H1 (cell line): ENCODE data around the gene YWHAB. TPM values are rescaled to one million over a fixed set of nuclear protein-coding genes. Genes with fewer than 3 reads are reported as not detected.

ENCODE experiments used
- CTCF ChIA-PET: fragments of 300-600 bp; sonication (Branson Sonifier 250); formaldehyde crosslinking; loops from one replicate; lab custom pipeline; 2021; ENCODE audit not compliant: partially characterized antibody; lab: Charles Lee
- POLR2A ChIA-PET: fragments of 300-600 bp; sonication (Branson Sonifier 250); formaldehyde crosslinking; loops from one replicate; lab custom pipeline; 2021; ENCODE audit warnings: inconsistent platforms; ENCODE audit not compliant: partially characterized antibody; lab: Charles Lee
- DNase-seq, 2 experiments: peaks; one replicate each; pipeline versions ENCODE4 v3.0.0 to v3.0.0-alpha.2; 2010 to 2022; ENCODE audit warnings: low spot score in 2 of 2, low read depth in 1 of 2, mixed read lengths in 1 of 2
- FAIRE-seq: peaks from 2 replicates; lab custom pipeline; 2011; peaks lifted over from hg19 to GRCh38; lab: Jason Lieb, UNC
- H2AFZ ChIP-seq: 2 replicates; pipeline ENCODE4 v1.8.1; 2012; ENCODE audit warnings: low read length, inconsistent platforms
- H2AK5ac ChIP-seq: 2 replicates; pipeline ENCODE4 v1.6.1; 2013; ENCODE audit warnings: low read depth, low read length
- H2BK120ac ChIP-seq: replicated peaks from 2 replicates; pipeline ENCODE3; 2013; ENCODE audit warnings: low read depth, low read length, inconsistent platforms
- H2BK12ac ChIP-seq: 2 replicates; pipeline ENCODE4 v1.6.1; 2013; ENCODE audit warnings: low read depth, low read length
- H2BK15ac ChIP-seq: 2 replicates; pipeline ENCODE4 v1.6.1; 2013; ENCODE audit warnings: low read length
- H2BK20ac ChIP-seq: 2 replicates; pipeline ENCODE4 v1.6.1; 2013; ENCODE audit warnings: low read length
- H2BK5ac ChIP-seq: 2 replicates; pipeline ENCODE4 v1.6.1; 2013; ENCODE audit warnings: low read depth, low read length
- H3K14ac ChIP-seq: 2 replicates; pipeline ENCODE4 v1.6.1; 2013; ENCODE audit warnings: inconsistent platforms; ENCODE audit not compliant: insufficient read length
- H3K18ac ChIP-seq: 2 replicates; pipeline ENCODE4 v1.6.1; 2013; ENCODE audit warnings: low read length; ENCODE audit errors: extremely low read depth
- H3K23ac ChIP-seq: 2 replicates; pipeline ENCODE4 v1.6.1; 2013; ENCODE audit warnings: inconsistent platforms; ENCODE audit not compliant: insufficient read length
- H3K23me2 ChIP-seq: 2 replicates; pipeline ENCODE4 v1.6.1; 2013; ENCODE audit warnings: low read depth, low read length
- H3K27ac ChIP-seq: 2 replicates; pipeline ENCODE4 v1.6.1; 2011; ENCODE audit warnings: low read depth, low read length, inconsistent platforms
- H3K27me3 ChIP-seq, 4 experiments: replicated peaks in 1 of 4; 1 replicate in 1 of 4; 2 replicates in 3 of 4; pipeline versions ENCODE4 v1.6.1 to v1.8.1; 2011 to 2013; ENCODE audit warnings: low read length in 3 of 4, mild to moderate bottlenecking in 3 of 4, inconsistent platforms in 2 of 4, mixed read lengths in 2 of 4, moderate library complexity in 1 of 4; ENCODE audit not compliant: control insufficient read depth in 3 of 4, insufficient read depth in 3 of 4; ENCODE audit errors: extremely low read depth in 1 of 4
- H3K36me3 ChIP-seq, 4 experiments: 2 replicates each; pipeline versions ENCODE4 v1.6.1 to v1.8.1; 2011 to 2013; ENCODE audit warnings: mild to moderate bottlenecking in 4 of 4, low read length in 3 of 4, moderate library complexity in 2 of 4, control low read depth in 1 of 4, inconsistent platforms in 1 of 4; ENCODE audit not compliant: insufficient read depth in 4 of 4, control insufficient read depth in 2 of 4
- H3K4ac ChIP-seq: replicated peaks from 2 replicates; pipeline ENCODE3; 2013; ENCODE audit warnings: low read length, low read depth, mixed read lengths, inconsistent platforms; ENCODE audit not compliant: insufficient read length
- H3K4me1 ChIP-seq, 4 experiments: replicated peaks in 1 of 4; 1 replicate in 1 of 4; 2 replicates in 3 of 4; pipeline versions ENCODE4 v1.6.1 to v1.8.1; 2011 to 2013; ENCODE audit warnings: low read length in 3 of 4, inconsistent platforms in 2 of 4, mixed read lengths in 1 of 4; ENCODE audit not compliant: insufficient read depth in 4 of 4, control insufficient read depth in 3 of 4
- H3K4me2 ChIP-seq, 2 experiments: 2 replicates each; pipeline versions ENCODE4 v1.6.1 to v1.8.1; 2011 to 2013; ENCODE audit warnings: low read depth in 2 of 2, low read length in 2 of 2, control low read depth in 1 of 2, inconsistent platforms in 1 of 2, mild to moderate bottlenecking in 1 of 2; ENCODE audit not compliant: insufficient read depth in 1 of 2
- H3K4me3 ChIP-seq, 4 experiments: fragments of 200-600, 300-600 bp in 1 of 4; sonication (generic), shearing (Covaris generic), sonication (Bioruptor Twin) in 1 of 4; 2 replicates each; pipeline versions ENCODE4 v1.5.1 to v1.8.1; 2011 to 2016; ENCODE audit warnings: low read length in 4 of 4, low read depth in 3 of 4, control low read depth in 2 of 4, inconsistent platforms in 2 of 4, mild to moderate bottlenecking in 2 of 4, mixed read lengths in 1 of 4, moderate library complexity in 1 of 4; ENCODE audit not compliant: insufficient read depth in 2 of 4; ENCODE audit errors: extremely low read depth in 1 of 4
- H3K56ac ChIP-seq: replicated peaks from 2 replicates; pipeline ENCODE3; 2013; ENCODE audit warnings: low read depth, mild to moderate bottlenecking, mixed read lengths, low read length, inconsistent platforms; ENCODE audit not compliant: insufficient read length
- H3K79me1 ChIP-seq: 2 replicates; pipeline ENCODE4 v1.6.1; 2013; ENCODE audit warnings: low read depth, low read length, control low read depth
- H3K79me2 ChIP-seq, 2 experiments: 2 replicates each; pipeline versions ENCODE4 v1.6.1 to v1.8.1; 2012 to 2013; ENCODE audit warnings: low read length in 2 of 2, mild to moderate bottlenecking in 2 of 2, inconsistent platforms in 1 of 2; ENCODE audit not compliant: insufficient read depth in 2 of 2, control insufficient read depth in 1 of 2
- H3K9ac ChIP-seq, 4 experiments: replicated peaks in 1 of 4; 1 replicate in 1 of 4; 2 replicates in 3 of 4; pipeline versions ENCODE4 v1.6.1 to v1.8.1; 2011 to 2013; ENCODE audit warnings: low read depth in 3 of 4, low read length in 3 of 4, control low read depth in 2 of 4, mild to moderate bottlenecking in 2 of 4, moderate library complexity in 2 of 4, inconsistent platforms in 1 of 4; ENCODE audit errors: extremely low read depth in 1 of 4
- H3K9me3 ChIP-seq, 2 experiments: 2 replicates each; pipeline versions ENCODE4 v1.6.1 to v1.8.1; 2012 to 2013; ENCODE audit warnings: mild to moderate bottlenecking in 2 of 2, moderate library complexity in 2 of 2, control low read depth in 1 of 2, inconsistent platforms in 1 of 2, low read depth in 1 of 2, low read length in 1 of 2, mixed read lengths in 1 of 2; ENCODE audit not compliant: insufficient read depth in 2 of 2
- H4K20me1 ChIP-seq, 2 experiments: replicated peaks in 1 of 2; 2 replicates each; pipeline versions ENCODE3 to v1.8.1; 2011 to 2013; ENCODE audit warnings: inconsistent platforms in 2 of 2, low read length in 2 of 2, mild to moderate bottlenecking in 1 of 2; ENCODE audit not compliant: insufficient read depth in 2 of 2, control insufficient read depth in 1 of 2
- H4K5ac ChIP-seq: 2 replicates; pipeline ENCODE4 v1.6.1; 2013; ENCODE audit warnings: low read length, low read depth, mixed read lengths, inconsistent platforms; ENCODE audit not compliant: insufficient read length
- H4K8ac ChIP-seq: 2 replicates; pipeline ENCODE4 v1.8.0; 2013; ENCODE audit warnings: mild to moderate bottlenecking, moderate library complexity, low read length, inconsistent platforms; ENCODE audit not compliant: insufficient read depth; ENCODE audit errors: extremely low read depth
- H4K91ac ChIP-seq: replicated peaks from 2 replicates; pipeline ENCODE3; 2013; ENCODE audit warnings: low read length, mixed read lengths, inconsistent platforms; ENCODE audit not compliant: insufficient read length
- CHD1 ChIP-seq: IDR thresholded peaks from 2 replicates; pipeline ENCODE4 v1.6.1; 2012; ENCODE audit warnings: low read depth, low read length, improper control_type of control experiment
- EP300 ChIP-seq, 2 experiments: IDR thresholded peaks; 1 replicate in 1 of 2; 2 replicates in 1 of 2; pipeline ENCODE4 v1.6.1; 2011 to 2012; ENCODE audit warnings: low read depth in 2 of 2, low read length in 2 of 2, mild to moderate bottlenecking in 2 of 2, borderline replicate concordance in 1 of 2, inconsistent platforms in 1 of 2, moderate library complexity in 1 of 2
- EZH2 ChIP-seq: fragments of 200-600 bp; sonication (generic); IDR thresholded peaks from 2 replicates; pipeline ENCODE4 v1.7.1; 2012; ENCODE audit warnings: low read depth, mild to moderate bottlenecking, moderate library complexity, low read length, inconsistent platforms; ENCODE audit not compliant: severe bottlenecking
- GTF2F1 ChIP-seq: IDR thresholded peaks from 2 replicates; pipeline ENCODE4 v1.6.1; 2012; ENCODE audit warnings: low read depth, low read length, improper control_type of control experiment, borderline replicate concordance
- JUN ChIP-seq: IDR thresholded peaks from 2 replicates; pipeline ENCODE4 v1.6.1; 2011; ENCODE audit warnings: low read depth, mild to moderate bottlenecking, improper control_type of control experiment, low read length
- POLR2A ChIP-seq, 2 experiments: IDR thresholded peaks; 1 replicate in 1 of 2; 2 replicates in 1 of 2; pipeline ENCODE4 v1.6.1; 2011; ENCODE audit warnings: low read depth in 2 of 2, low read length in 2 of 2, mild to moderate bottlenecking in 2 of 2; ENCODE audit errors: control extremely low read depth in 1 of 2
- POLR2AphosphoS5 ChIP-seq: IDR thresholded peaks from 2 replicates; pipeline ENCODE4 v1.6.1; 2011; ENCODE audit warnings: low read depth, low read length
- RNF2 ChIP-seq: fragments of 200-900, 300-1000 bp; sonication (generic); IDR thresholded peaks from 2 replicates; pipeline ENCODE4 v1.7.1; 2016; ENCODE audit warnings: borderline replicate concordance, low read depth, mild to moderate bottlenecking, antibody characterized with exemption, low read length; ENCODE audit not compliant: poor library complexity, severe bottlenecking; ENCODE audit errors: missing control alignments
- RXRA ChIP-seq: IDR thresholded peaks from 2 replicates; pipeline ENCODE4 v1.6.1; 2011; ENCODE audit warnings: low read depth, mild to moderate bottlenecking, low read length, moderate library complexity; ENCODE audit not compliant: insufficient read depth
- SAP30 ChIP-seq: fragments of 300-600 bp; sonication (generic); IDR thresholded peaks from 2 replicates; pipeline ENCODE4 v1.7.1; 2012; ENCODE audit warnings: low read length, moderate library complexity, mild to moderate bottlenecking, inconsistent platforms; ENCODE audit not compliant: insufficient read depth, insufficient replicate concordance
- SIX5 ChIP-seq: IDR thresholded peaks from 2 replicates; pipeline ENCODE4 v1.6.1; 2011; ENCODE audit warnings: mild to moderate bottlenecking, low read depth, low read length
- SUZ12 ChIP-seq: fragments of 200-600 bp; sonication (generic); IDR thresholded peaks from 2 replicates; pipeline ENCODE4 v1.6.1; 2012; ENCODE audit warnings: mild to moderate bottlenecking, inconsistent platforms, low read length, moderate library complexity, mixed read lengths
- TBP ChIP-seq: IDR thresholded peaks from 2 replicates; pipeline ENCODE4 v1.6.1; 2011; ENCODE audit warnings: low read depth, low read length, improper control_type of control experiment
- YY1 ChIP-seq: IDR thresholded peaks from 2 replicates; pipeline ENCODE4 v1.6.1; 2011; ENCODE audit warnings: low read depth, mild to moderate bottlenecking, low read length
- WGBS, 2 experiments: shearing (Covaris generic) in 1 of 2; methylation state at CpG; one replicate each; pipeline versions ENCODE4 v1.1.6 to v1.1.7; 2013 to 2015; ENCODE audit warnings: low lambda C conversion rate in 2 of 2, mixed read lengths in 2 of 2, inconsistent platforms in 1 of 2, low coverage in 1 of 2, missing lambda C conversion rate in 1 of 2; ENCODE audit not compliant: insufficient replicate concordance in 2 of 2, insufficient coverage in 1 of 2, insufficient read length in 1 of 2; ENCODE audit errors: extremely low coverage in 1 of 2, missing lambda C conversion rate in 1 of 2; 5-methylcytosine and 5-hydroxymethylcytosine counted together
- polyA plus RNA-seq, 7 experiments: library from polyadenylated mRNA; depleted of rRNA in 3 of 7; stranded (reverse) in 5 of 7; unstranded in 2 of 7; fragments of >200 nt in 5 of 7; fragments of 200-250 nt in 2 of 7; gene quantifications; 1 replicate in 5 of 7; 2 replicates in 1 of 7; 4 replicates in 1 of 7; pipeline versions ENCODE4 v1.2.1 to v1.2.3, GENCODE V29; 2011 to 2013; ENCODE audit warnings: missing spikeins in 2 of 7, mixed read lengths in 2 of 7
- total RNA-seq: library from RNA; stranded (reverse); fragmentation: NEBNext Ultra II Directional; extraction: Animal tissue kit (Norgen Biotek cat#: 25700); gene quantifications from 2 replicates; pipeline ENCODE4 v1.2.1, GENCODE V29; 2021

YWHAB gene
- total and polyA plus RNA-seq, 2 of the 8 experiments (the other 6 are each of a cell fraction or from before 2014, with no cell fraction given), result 72.9 to 256 TPM

GRCh38 chr20:44943828-44944227 lies 58.3 kb downstream of the YWHAB start:
- WGBS, 2 experiments, result 92% methylated on average over 4 of the region's 4 CpGs; no CpG with 5 or more reads in 1 of the 2 experiments
- H3K56ac ChIP-seq, result no peak overlapping the region
- H3K9me3 ChIP-seq, result no peaks in the 10 kb centered on the region
- no peak overlapping the region for H2BK12ac ChIP-seq
- H3K79me2 ChIP-seq, result no peaks in the 10 kb centered on the region
- no peak overlapping the region for H4K5ac ChIP-seq
- no peak overlapping the region for H2BK5ac ChIP-seq
- H4K8ac ChIP-seq, result no peak overlapping the region
- no peak overlapping the region for H2BK120ac ChIP-seq
- no peak overlapping the region for H3K27ac ChIP-seq
- H3K18ac ChIP-seq, result no peak overlapping the region
- no peaks in the 10 kb centered on the region for H3K4me1 ChIP-seq
- no peak overlapping the region for H3K4me3 ChIP-seq
- H3K23ac ChIP-seq, result no peak overlapping the region
- H4K20me1 ChIP-seq, result peaks cover 5 to 9% of the 10 kb centered on the region in 2 experiments
- DNase-seq (no peak), FAIRE-seq (no peak)
- no peaks in the 10 kb centered on the region for H3K27me3 ChIP-seq
- no peak overlapping the region for H2BK20ac ChIP-seq
- H2AK5ac ChIP-seq, result no peak overlapping the region
- peaks cover 2% of the 10 kb centered on the region; the same call in 1 of the 2 replicates for H3K79me1 ChIP-seq
- no peak overlapping the region for H3K4me2 ChIP-seq
- ChIA-PET POLR2A (interaction anchor here (1.1 to 1.8 kb wide), 2 partner anchors 15 to 20 kb away, joined by 4 read pairs; no protein-coding TSS in a partner anchor), CTCF (interaction anchor here (3.4 kb wide), 1 partner anchor 8 kb away, joined by 25 read pairs; no protein-coding TSS in a partner anchor)
- H3K36me3 ChIP-seq, result peaks cover 13 to 55% (median 37%) of the 10 kb centered on the region in 4 experiments
- H3K14ac ChIP-seq, result no peak overlapping the region
- H3K4ac ChIP-seq, result no peak overlapping the region
- H2AFZ ChIP-seq, result no peak overlapping the region
- H2BK15ac ChIP-seq, result no peak overlapping the region
- H3K23me2 ChIP-seq, result no peaks in the 10 kb centered on the region
- no peak overlapping the region for H4K91ac ChIP-seq
- no peak overlapping the region for H3K9ac ChIP-seq
- TF ChIP-seq POLR2A (IDR thresholded peaks at IDR 0.05; ENCODE audit: control extremely low read depth in 1 of 2, low read depth in 2 of 2, low read length in 2 of 2) (no peak), RNF2 (no peak), JUN (no peak), SIX5 (no peak), POLR2AphosphoS5 (no peak), CHD1 (no peak), YY1 (no peak), RXRA (no peak), SAP30 (no peak), EZH2 (no peak), GTF2F1 (no peak), TBP (no peak), EP300 (IDR thresholded peaks at IDR 0.05; ENCODE audit: borderline replicate concordance in 1 of 2, low read depth in 2 of 2, low read length in 2 of 2) (no peak), SUZ12 (no peak)
